K562 (cell line): ENCODE data around the gene PPIF. TPM values are rescaled to one million over a fixed set of nuclear protein-coding genes. Genes with fewer than 3 reads are reported as not detected.

Experiments
- ATAC-seq: fragments of 200-7000 bp; cut with Tn5 transposase; 3 replicates; pipeline ENCODE4 v1.9.1; 2020; ENCODE audit warnings: moderate library complexity
- BruUV-seq: library from RNA; stranded (reverse); fragments of 400-500 nt; replicated peaks from 2 replicates; lab custom pipeline; 2021; lab: Mats Ljungman, UMichigan
- CTCF ChIA-PET: fragments of 300-600 bp; formaldehyde crosslinking; extraction: SDS; loops from one replicate; lab custom pipeline; 2021; ENCODE audit warnings: low intra/inter-chr PET ratio; lab: Yijun Ruan, JAX
- POLR2A ChIA-PET: fragments of 300-600, 350-650 bp; sonication (Branson Sonifier 250); formaldehyde crosslinking; extraction: SDS; loops from one replicate; lab custom pipeline; 2021; ENCODE audit warnings: antibody characterized with exemption, inconsistent platforms; lab: Yijun Ruan, JAX
- DNase-seq, 4 experiments: peaks; one replicate each; pipeline versions ENCODE4 v3.0.0 to v3.0.0-alpha.2; 2011 to 2018; ENCODE audit warnings: low spot score in 3 of 4, mixed read lengths in 3 of 4; ENCODE audit errors: extremely low read depth in 1 of 4
- FAIRE-seq: peaks from 2 replicates; lab custom pipeline; 2011; peaks lifted over from hg19 to GRCh38; lab: Jason Lieb, UNC
- H2AFZ ChIP-seq: 2 replicates; pipeline ENCODE4 v1.6.0; 2011; ENCODE audit warnings: low read depth, low read length, control low read depth, inconsistent platforms
- H3K27ac ChIP-seq: fragments of 200-600 bp; 3 replicates; pipeline ENCODE4 v1.8.0; 2011; ENCODE audit warnings: low read depth, mild to moderate bottlenecking, control low read depth, inconsistent platforms, low read length, moderate library complexity, mixed read lengths; ENCODE audit errors: extremely low read depth
- H3K27me3 ChIP-seq, 2 experiments: fragments of 300-600 bp in 1 of 2; 2 replicates in 1 of 2; 3 replicates in 1 of 2; pipeline versions ENCODE4 v1.6.0 to v1.8.0; 2011; ENCODE audit warnings: inconsistent platforms in 2 of 2, low read length in 2 of 2, mild to moderate bottlenecking in 1 of 2, mixed read lengths in 1 of 2, moderate library complexity in 1 of 2; ENCODE audit not compliant: control insufficient read depth in 2 of 2, insufficient read depth in 2 of 2
- H3K36me3 ChIP-seq: fragments of 300-600 bp; 3 replicates; pipeline ENCODE4 v1.8.0; 2011; ENCODE audit warnings: mild to moderate bottlenecking, low read length, inconsistent platforms; ENCODE audit not compliant: control insufficient read depth, insufficient read depth
- H3K4me1 ChIP-seq, 2 experiments: fragments of 200-600 bp in 1 of 2; replicated peaks in 1 of 2; 2 replicates in 1 of 2; 3 replicates in 1 of 2; pipeline versions ENCODE4 v1.5.1 to v1.8.0; 2011; ENCODE audit warnings: inconsistent platforms in 2 of 2, low read length in 2 of 2, mild to moderate bottlenecking in 1 of 2, mixed read lengths in 1 of 2, moderate library complexity in 1 of 2; ENCODE audit not compliant: control insufficient read depth in 2 of 2, insufficient read depth in 2 of 2
- H3K4me2 ChIP-seq: 2 replicates; pipeline ENCODE4 v1.6.1; 2011; ENCODE audit warnings: low read length, control low read depth, inconsistent platforms, mixed read lengths; ENCODE audit not compliant: insufficient read depth
- H3K4me3 ChIP-seq: fragments of 200-600 bp; sonication (generic), shearing (Covaris generic); 2 replicates; pipeline ENCODE4 v1.5.1; 2016; ENCODE audit warnings: control low read depth, inconsistent platforms
- H3K79me2 ChIP-seq: fragments of 200-600 bp; 3 replicates; pipeline ENCODE4 v1.8.0; 2011; ENCODE audit warnings: low read length, inconsistent platforms; ENCODE audit not compliant: control insufficient read depth, insufficient read depth
- H3K9ac ChIP-seq, 2 experiments: 2 replicates each; pipeline versions ENCODE4 v1.6.0 to v1.6.1; 2011; ENCODE audit warnings: low read depth in 2 of 2, low read length in 2 of 2, control low read depth in 1 of 2, inconsistent platforms in 1 of 2, mild to moderate bottlenecking in 1 of 2, mixed read lengths in 1 of 2; ENCODE audit not compliant: insufficient read depth in 1 of 2
- H3K9me1 ChIP-seq: one replicate; pipeline ENCODE4 v1.6.0; 2011; ENCODE audit warnings: inconsistent platforms, mild to moderate bottlenecking, low read length, moderate library complexity; ENCODE audit not compliant: control insufficient read depth, insufficient read depth
- H3K9me3 ChIP-seq: replicated peaks from 2 replicates; pipeline ENCODE4 v1.5.1; 2011; ENCODE audit warnings: low read depth, low read length, inconsistent platforms; ENCODE audit not compliant: control insufficient read depth, insufficient read depth
- H4K20me1 ChIP-seq: replicated peaks from 2 replicates; pipeline ENCODE4 v1.6.1; 2011; ENCODE audit warnings: low read length, inconsistent platforms, mixed read lengths; ENCODE audit not compliant: control insufficient read depth, insufficient read depth
- POLR2G ChIP-seq: fragments of 200-400 bp; formaldehyde crosslinking; IDR thresholded peaks from 2 replicates; pipeline ENCODE4 v1.6.1; 2017; ENCODE audit warnings: low read depth, mild to moderate bottlenecking, antibody characterized with exemption, low read length, moderate library complexity
- USF1 ChIP-seq: sonication (generic); formaldehyde crosslinking; IDR thresholded peaks from 2 replicates; pipeline ENCODE4 v1.9.0; 2022; ENCODE audit warnings: mild to moderate bottlenecking, missing genetic modification reagents
- WGBS: fragments of 100-300 bp; shearing (Covaris generic); methylation state at CpG from one replicate; pipeline ENCODE4 v1.1.6; 2016; ENCODE audit warnings: low coverage, mixed read lengths; ENCODE audit not compliant: insufficient coverage; ENCODE audit errors: missing lambda C conversion rate; 5-methylcytosine and 5-hydroxymethylcytosine counted together
- in situ Hi-C: fragments of 300-500 bp; cut with MboI; formaldehyde crosslinking; loops from 4 replicates; pipeline ENCODE4 v1.15.0; 2018; ENCODE audit warnings: inconsistent platforms, mixed read lengths
- intact Hi-C: fragments of 100-400 bp; cut with micrococcal nuclease; formaldehyde crosslinking; loops from 2 replicates; pipeline ENCODE4 v1.14.2; 2022
- polyA plus RNA-seq, 8 experiments: library from polyadenylated mRNA; depleted of rRNA in 4 of 8; stranded (reverse) in 5 of 8; unstranded in 3 of 8; fragments of >200 nt; fragmentation: Nextera tagmentation in 2 of 8; fragmentation: Illumina TruSeq in 1 of 8; extraction: Ambion mirVana in 2 of 8; extraction: Trizol in 1 of 8; gene quantifications; 2 replicates each; pipeline versions ENCODE4 v1.2.1 to v1.2.3, GENCODE V29; 2011 to 2014; ENCODE audit warnings: inconsistent platforms in 1 of 8, missing spikeins in 1 of 8
- total RNA-seq, 7 experiments: library from RNA; depleted of rRNA in 6 of 7; stranded (reverse); fragments of >200 nt in 6 of 7; fragmentation: Illumina TruSeq in 2 of 7; extraction: Trizol in 2 of 7; gene quantifications; 2 replicates each; pipeline versions ENCODE4 v1.2.1 to v1.2.3, GENCODE V29; 2011 to 2021; ENCODE audit warnings: low replicate concordance in 1 of 7

Gene PPIF
- total and polyA plus RNA-seq, 9 of the 15 experiments (the other 6 are each of a cell fraction or from before 2014, with no cell fraction given), result 40.9 to 287 (median 117) TPM

GRCh38 chr10:79383974-79384606 lies 36.8 kb downstream of the PPIF start:
- no peak overlapping the region for H2AFZ ChIP-seq
- TF ChIP-seq USF1 (CRISPR knock-in tag) (no peak), POLR2G (0 out of 2 replicates have a peak, but pooled peaks have one; percentile 31)
- H3K27me3 ChIP-seq, result peaks cover 0 to 20% of the 10 kb centered on the region in 2 experiments; a peak in 2 of 5 replicates
- H3K4me1 ChIP-seq, result peaks cover 18 to 57% of the 10 kb centered on the region in 2 experiments; a peak in 4 of 5 replicates
- no peaks in the 10 kb centered on the region for H3K36me3 ChIP-seq
- BruUV-seq, result no TSS peak
- FAIRE-seq (no peak), DNase-seq (peak in 1 of 4 experiments; percentile 9), ATAC-seq (no peak)
- 59% methylated on average over 12 of the region's 12 CpGs for whole genome bisulfite sequencing
- peak overlapping the region in 1 of 2 experiments; percentile 2; a peak in 1 of 4 replicates for H3K9ac ChIP-seq
- H3K9me1 ChIP-seq, result no peaks in the 10 kb centered on the region
- no peaks in the 10 kb centered on the region for H3K79me2 ChIP-seq
- H4K20me1 ChIP-seq, result no peaks in the 10 kb centered on the region
- ChIA-PET POLR2A (interaction anchor here (0.6 to 1.0 kb wide), 3 partner anchors 21 to 118 kb away, joined by 3 to 4 read pairs (median 4); no protein-coding TSS in a partner anchor), CTCF (no interaction called here)
- H3K9me3 ChIP-seq, result no peaks in the 10 kb centered on the region
- intact Hi-C loops, result no loop called here
- no peak overlapping the region for H3K4me2 ChIP-seq
- no peak overlapping the region for H3K4me3 ChIP-seq
- H3K27ac ChIP-seq, result no peak overlapping the region
- in situ Hi-C loops, result no loop called here
